ENCODE measurements around the gene CEP112.

CEP112 gene

GRCh38 chr17:65931246-65932149 lies 260.4 kb downstream of the CEP112 start:
- no peak for DNase-seq (ENCODE audit: low read depth, low spot score)

- no peak for DNase-seq (ENCODE audit: low read depth, low spot score)
These were observed 261.7 kb downstream of the CEP112 start for GRCh38 chr17:65930140-65930730.

- no peak for DNase-seq (ENCODE audit: low read depth, low spot score)
These were observed 265.3 kb downstream of the CEP112 start for GRCh38 chr17:65926599-65926998.

GRCh38 chr17:65925606-65926307 lies 266.2 kb downstream of the CEP112 start:
- no peak for DNase-seq (ENCODE audit: low read depth, low spot score)

- no peak for DNase-seq (ENCODE audit: low read depth, low spot score)
These were observed 270.9 kb downstream of the CEP112 start for GRCh38 chr17:65920996-65921395.

GRCh38 chr17:65918916-65919315 lies 273.0 kb downstream of the CEP112 start:
- peak; percentile 10 for DNase-seq (ENCODE audit: low read depth, low spot score)

GRCh38 chr17:65918500-65918899 lies 273.4 kb downstream of the CEP112 start:
- DNase-seq (ENCODE audit: low read depth, low spot score), result no peak

GRCh38 chr17:65917560-65917959 lies 274.4 kb downstream of the CEP112 start:
- no peak for DNase-seq (ENCODE audit: low read depth, low spot score)

GRCh38 chr17:65916425-65916824 lies 275.5 kb downstream of the CEP112 start:
- DNase-seq (ENCODE audit: low read depth, low spot score), result no peak

GRCh38 chr17:65914784-65915342 lies 277.1 kb downstream of the CEP112 start:
- DNase-seq (ENCODE audit: low read depth, low spot score), result no peak

GRCh38 chr17:65913326-65913850 lies 278.5 kb downstream of the CEP112 start:
- DNase-seq (ENCODE audit: low read depth, low spot score), result no peak

- no peak for DNase-seq (ENCODE audit: low read depth, low spot score)
These were observed 281.1 kb downstream of the CEP112 start for GRCh38 chr17:65910836-65911235.

- peak; percentile 22 for DNase-seq (ENCODE audit: low read depth, low spot score)
These were observed 289.0 kb downstream of the CEP112 start for GRCh38 chr17:65902831-65903522.

GRCh38 chr17:65902155-65902554 lies 289.8 kb downstream of the CEP112 start:
- no peak for DNase-seq (ENCODE audit: low read depth, low spot score)

- DNase-seq (ENCODE audit: low read depth, low spot score), result no peak
These were observed 290.5 kb downstream of the CEP112 start for GRCh38 chr17:65901394-65901793.

- DNase-seq (ENCODE audit: low read depth, low spot score), result no peak
These were observed 291.7 kb downstream of the CEP112 start for GRCh38 chr17:65900216-65900615.

- no peak for DNase-seq (ENCODE audit: low read depth, low spot score)
These were observed 293.3 kb downstream of the CEP112 start for GRCh38 chr17:65898651-65899050.

GRCh38 chr17:65896889-65897288 lies 295.0 kb downstream of the CEP112 start:
- no peak for DNase-seq (ENCODE audit: low read depth, low spot score)

GRCh38 chr17:65895969-65896368 lies 296.0 kb downstream of the CEP112 start:
- DNase-seq (ENCODE audit: low read depth, low spot score), result no peak

- no peak for DNase-seq (ENCODE audit: low read depth, low spot score)
These were observed 298.1 kb downstream of the CEP112 start for GRCh38 chr17:65893692-65894279.

GRCh38 chr17:65892912-65893377 lies 299.0 kb downstream of the CEP112 start:
- DNase-seq (ENCODE audit: low read depth, low spot score), result no peak
